ENCODE data around the gene ADPRH.
A peak's percentile ranks its signal among the peaks of the same experiment; 100 is the strongest.

ADPRH gene

GRCh38 chr3:119555929-119556328 is 23.4 kb upstream of the ADPRH start:
- intact Hi-C loops (cut with DNase I; ENCODE audit: low total_unique reads), result no loop called here

GRCh38 chr3:119557192-119557876 is 22.0 kb upstream of the ADPRH start:
- no peaks in the 10 kb centered on the region for H3K27me3 ChIP-seq
- no peaks in the 10 kb centered on the region for H3K36me3 ChIP-seq
- DNase-seq, result no peak
- no peak overlapping the region for H3K4me3 ChIP-seq
- H3K9me3 ChIP-seq, result no peaks in the 10 kb centered on the region
- no peak for TF ChIP-seq CTCF (IDR thresholded peaks at IDR 0.05)
- no peak overlapping the region for H3K27ac ChIP-seq
- intact Hi-C loops (cut with DNase I; ENCODE audit: low total_unique reads), result no loop called here
- no peaks in the 10 kb centered on the region for H3K4me1 ChIP-seq

More at GRCh38 chr3:119555929-119556328, 23.4 kb upstream of the ADPRH start:
- H3K27me3 ChIP-seq, result no peaks in the 10 kb centered on the region
- no peaks in the 10 kb centered on the region for H3K9me3 ChIP-seq
- no peak for TF ChIP-seq CTCF (IDR thresholded peaks at IDR 0.05)
- no peak for DNase-seq
- no peaks in the 10 kb centered on the region for H3K4me1 ChIP-seq
- H3K4me3 ChIP-seq, result no peak overlapping the region
- H3K27ac ChIP-seq, result no peak overlapping the region
- H3K36me3 ChIP-seq, result no peaks in the 10 kb centered on the region

GRCh38 chr3:119557877-119558269 is 21.4 kb upstream of the ADPRH start:
- no peaks in the 10 kb centered on the region for H3K27me3 ChIP-seq
- TF ChIP-seq CTCF (IDR thresholded peaks at IDR 0.05), result no peak
- intact Hi-C loops (cut with DNase I; ENCODE audit: low total_unique reads), result no loop called here
- no peaks in the 10 kb centered on the region for H3K36me3 ChIP-seq
- H3K27ac ChIP-seq, result no peak overlapping the region
- no peak overlapping the region for H3K4me3 ChIP-seq
- no peaks in the 10 kb centered on the region for H3K4me1 ChIP-seq
- H3K9me3 ChIP-seq, result no peaks in the 10 kb centered on the region
- no peak for DNase-seq

GRCh38 chr3:119558626-119559317 is 20.5 kb upstream of the ADPRH start:
- Histone ChIP-seq H3K9me3 (no peaks in the 10 kb centered on the region), H3K27me3 (no peaks in the 10 kb centered on the region), H3K27ac (no peak overlapping the region), H3K36me3 (no peaks in the 10 kb centered on the region), H3K4me3 (no peak overlapping the region), H3K4me1 (no peaks in the 10 kb centered on the region)
- TF ChIP-seq CTCF (IDR thresholded peaks at IDR 0.05), result no peak
- intact Hi-C loops (cut with DNase I; ENCODE audit: low total_unique reads), result no loop called here
- DNase-seq, result no peak

- peak in 1 of 2 donors; percentile 41 for DNase-seq
- H3K4me1 ChIP-seq, result no peaks in the 10 kb centered on the region
- intact Hi-C loops (cut with DNase I; ENCODE audit: low total_unique reads), result no loop called here
- no peak for TF ChIP-seq CTCF (IDR thresholded peaks at IDR 0.05)
- no peaks in the 10 kb centered on the region for H3K9me3 ChIP-seq
- H3K36me3 ChIP-seq, result no peaks in the 10 kb centered on the region
- H3K27me3 ChIP-seq, result no peaks in the 10 kb centered on the region
- H3K4me3 ChIP-seq, result no peak within 1 kb of the TSS
- no peak within 1 kb of the TSS for H3K27ac ChIP-seq
Measured at GRCh38 chr3:119559441-119559963, 19.8 kb upstream of the ADPRH start, which contains the start of gene CD80. CD80 (minus strand) TSS chr3:119559614; CDS start chr3:119557728, 1,886 bp downstream.
